ENCODE measurements around the gene OR51E2. TPM values are rescaled to one million over a fixed set of nuclear protein-coding genes. Genes with fewer than 3 reads are reported as not detected.

The OR51E2 gene
- total RNA-seq, 6 donors from 2014 or later = not detected

Other genes with a start within 250 kb of the OR51E2 start
- gene OR52K2, start 248.6 kb downstream of the OR51E2 start, total RNA-seq = not detected
- gene OR52K1, start 215.2 kb downstream of the OR51E2 start, total RNA-seq = under 1 TPM in 3 of 6 donors, not detected in 3; 0.03 to 0.22 (median 0.03) TPM
- gene OR52M1, start 152.7 kb downstream of the OR51E2 start, total RNA-seq = not detected
- gene OR52I2, start 116.1 kb downstream of the OR51E2 start, total RNA-seq = not detected
- not detected for gene OR52I1, start 103.8 kb downstream of the OR51E2 start, total RNA-seq
- gene TRIM68, start 89.6 kb downstream of the OR51E2 start, total RNA-seq = 10 to 100 TPM in 5 of 6 donors, 1 to 10 TPM in 1; 8.7 to 21.6 (median 13.1) TPM
- not detected for gene OR51D1, start 60.4 kb downstream of the OR51E2 start, total RNA-seq
- gene OR51E1, start 53.9 kb downstream of the OR51E2 start, total RNA-seq = not detected
- gene MMP26, start 6.9 kb upstream of the OR51E2 start, total RNA-seq = not detected
- not detected for gene OR51F1, start 72.1 kb upstream of the OR51E2 start, total RNA-seq
- gene OR52R1, start 106.5 kb upstream of the OR51E2 start, total RNA-seq = not detected
- not detected for gene OR51F2, start 123.5 kb upstream of the OR51E2 start, total RNA-seq
- not detected for gene OR51S1, start 151.4 kb upstream of the OR51E2 start, total RNA-seq
- gene OR51T1, start 184.0 kb upstream of the OR51E2 start, total RNA-seq = not detected
- not detected for gene OR51A7, start 205.9 kb upstream of the OR51E2 start, total RNA-seq
- not detected for gene OR51G2, start 221.5 kb upstream of the OR51E2 start, total RNA-seq
- not detected for gene OR51G1, start 226.5 kb upstream of the OR51E2 start, total RNA-seq
- not detected for gene OR51A4, start 249.8 kb upstream of the OR51E2 start, total RNA-seq

Measured in upper lobe of left lung (tissue), 6 donors.